B cell (primary cell): Measurements from ENCODE around the gene GBE1.

Experiments used
- EZH2 ChIP-seq: IDR thresholded peaks from 2 replicates; pipeline ENCODE4 v1.6.1; 2012; ENCODE audit warnings: borderline replicate concordance, low read depth, mild to moderate bottlenecking, moderate library complexity, low read length; ENCODE audit not compliant: insufficient read depth, poor library complexity, severe bottlenecking
- TF ChIP-seq, protein P1 (sequence below): fragments of 200-600 bp; IDR thresholded peaks from one replicate; pipeline ENCODE4 v1.8.0; 2022; ENCODE audit warnings: antibody characterized with exemption, mild to moderate bottlenecking

DNA sequence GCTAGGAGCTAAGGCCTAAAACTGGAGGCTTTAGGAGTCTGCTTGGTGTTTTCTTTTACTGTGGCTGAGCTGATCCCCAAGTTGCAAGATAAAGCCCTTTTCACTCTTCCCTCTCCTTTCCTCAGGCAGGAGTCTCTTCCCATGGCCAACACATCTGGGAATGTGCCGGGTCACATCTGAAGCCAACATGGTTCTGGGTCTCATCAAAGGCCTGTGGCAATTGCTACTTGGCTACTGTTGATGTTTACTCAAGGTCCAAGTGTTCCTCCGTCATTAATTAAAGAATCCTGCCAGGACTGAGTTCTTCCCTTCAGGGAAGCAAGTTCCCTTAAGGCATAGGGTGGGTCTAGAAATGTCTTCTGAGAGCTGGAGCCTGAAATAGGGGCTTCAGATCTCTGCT is 230.2 kb downstream of the GBE1 start:
- no peak for TF ChIP-seq EZH2
- TF ChIP-seq, protein P1, sequence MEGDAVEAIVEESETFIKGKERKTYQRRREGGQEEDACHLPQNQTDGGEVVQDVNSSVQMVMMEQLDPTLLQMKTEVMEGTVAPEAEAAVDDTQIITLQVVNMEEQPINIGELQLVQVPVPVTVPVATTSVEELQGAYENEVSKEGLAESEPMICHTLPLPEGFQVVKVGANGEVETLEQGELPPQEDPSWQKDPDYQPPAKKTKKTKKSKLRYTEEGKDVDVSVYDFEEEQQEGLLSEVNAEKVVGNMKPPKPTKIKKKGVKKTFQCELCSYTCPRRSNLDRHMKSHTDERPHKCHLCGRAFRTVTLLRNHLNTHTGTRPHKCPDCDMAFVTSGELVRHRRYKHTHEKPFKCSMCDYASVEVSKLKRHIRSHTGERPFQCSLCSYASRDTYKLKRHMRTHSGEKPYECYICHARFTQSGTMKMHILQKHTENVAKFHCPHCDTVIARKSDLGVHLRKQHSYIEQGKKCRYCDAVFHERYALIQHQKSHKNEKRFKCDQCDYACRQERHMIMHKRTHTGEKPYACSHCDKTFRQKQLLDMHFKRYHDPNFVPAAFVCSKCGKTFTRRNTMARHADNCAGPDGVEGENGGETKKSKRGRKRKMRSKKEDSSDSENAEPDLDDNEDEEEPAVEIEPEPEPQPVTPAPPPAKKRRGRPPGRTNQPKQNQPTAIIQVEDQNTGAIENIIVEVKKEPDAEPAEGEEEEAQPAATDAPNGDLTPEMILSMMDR: no peak
